ENCODE measurements around the gene SIGLEC15.

The SIGLEC15 gene

GRCh38 chr18:45785134-45785533 lies 40.3 kb upstream of the SIGLEC15 start:
- H3K4me3 ChIP-seq (ENCODE audit: low read depth, low read length) = no peak overlapping the region
- DNase-seq (ENCODE audit: low read depth) = peak; percentile 68
- TF ChIP-seq CTCF (conservative IDR thresholded peaks at IDR 0.05; ENCODE audit: low read depth, low read length) = no peak

GRCh38 chr18:45786941-45787340 lies 38.5 kb upstream of the SIGLEC15 start:
- no peak for TF ChIP-seq CTCF (conservative IDR thresholded peaks at IDR 0.05; ENCODE audit: low read depth, low read length)
- no peak for DNase-seq (ENCODE audit: low read depth)
- no peak overlapping the region for H3K4me3 ChIP-seq (ENCODE audit: low read depth, low read length)

DNA sequence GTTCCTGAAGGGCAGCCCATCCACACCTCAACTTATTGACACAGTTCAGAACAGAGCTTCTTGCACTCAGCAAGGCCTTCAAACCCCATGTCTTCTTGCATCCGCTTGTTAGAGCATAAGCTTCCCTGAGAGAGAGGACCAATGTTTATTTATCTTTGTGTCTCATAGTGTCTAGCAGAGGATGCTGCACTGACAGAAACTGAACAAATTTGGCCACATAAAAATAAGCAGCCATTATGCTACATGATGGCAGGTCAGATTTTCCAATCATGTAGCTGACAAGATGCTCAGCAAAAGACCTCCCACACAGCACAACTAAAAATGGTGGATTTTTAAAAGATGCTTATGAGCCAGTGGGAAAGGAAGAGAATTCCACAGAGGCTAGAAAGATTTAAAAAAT lies 38.1 kb upstream of the SIGLEC15 start:
- H3K4me3 ChIP-seq (ENCODE audit: low read depth, low read length) = no peak overlapping the region
- no peak for DNase-seq (ENCODE audit: low read depth)
- no peak for TF ChIP-seq CTCF (conservative IDR thresholded peaks at IDR 0.05; ENCODE audit: low read depth, low read length)

GRCh38 chr18:45788861-45789260 lies 36.6 kb upstream of the SIGLEC15 start:
- no peak for DNase-seq (ENCODE audit: low read depth)
- no peak for TF ChIP-seq CTCF (conservative IDR thresholded peaks at IDR 0.05; ENCODE audit: low read depth, low read length)
- H3K4me3 ChIP-seq (ENCODE audit: low read depth, low read length) = no peak overlapping the region

- no peak for TF ChIP-seq CTCF (conservative IDR thresholded peaks at IDR 0.05; ENCODE audit: low read depth, low read length)
- no peak overlapping the region for H3K4me3 ChIP-seq (ENCODE audit: low read depth, low read length)
- no peak for DNase-seq (ENCODE audit: low read depth)
Observed at GRCh38 chr18:45792506-45793263, 32.8 kb upstream of the SIGLEC15 start.

- TF ChIP-seq CTCF (conservative IDR thresholded peaks at IDR 0.05; ENCODE audit: low read depth, low read length) = no peak
- DNase-seq (ENCODE audit: low read depth) = peak; percentile 86
- no peak overlapping the region for H3K4me3 ChIP-seq (ENCODE audit: low read depth, low read length)
Observed at GRCh38 chr18:45793264-45793965, 32.1 kb upstream of the SIGLEC15 start.

All from choroid plexus epithelial cell (primary cell).